ENCODE results near the gene THSD7B. TPM values are rescaled to one million over a fixed set of nuclear protein-coding genes. Genes with fewer than 3 reads are reported as not detected.

The THSD7B gene
- total RNA-seq, 1 donor from 2014 or later: 2.1 TPM

- Histone ChIP-seq H3K27me3 (ENCODE audit: control insufficient read depth in 3 of 3, insufficient read depth in 3 of 3, low read length in 3 of 3) (no peaks in the 10 kb centered on the region), H3K9ac (ENCODE audit: low read depth in 1 of 3, low read length in 3 of 3) (no peak overlapping the region), H3K9me3 (ENCODE audit: control insufficient read depth in 3 of 3, low read length in 3 of 3) (peaks cover 0 to 3% (median under 1%) of the 10 kb centered on the region in 3 donors), H3K36me3 (ENCODE audit: control insufficient read depth in 3 of 3, insufficient read depth in 3 of 3, low read length in 3 of 3) (no peaks in the 10 kb centered on the region), H3K27ac (ENCODE audit: low read depth, low read length) (no peak overlapping the region), H3K4me3 (ENCODE audit: low read length in 3 of 3) (no peak overlapping the region), H3K4me1 (ENCODE audit: control insufficient read depth in 3 of 3, insufficient read depth in 3 of 3, low read length in 3 of 3) (no peaks in the 10 kb centered on the region)
Observed at GRCh38 chr2:137405496-137405895, 640.2 kb downstream of the THSD7B start.

GRCh38 chr2:137411585-137411984 is 646.2 kb downstream of the THSD7B start:
- Histone ChIP-seq H3K27ac (ENCODE audit: low read depth, low read length) (no peak overlapping the region), H3K4me1 (ENCODE audit: control insufficient read depth in 3 of 3, insufficient read depth in 3 of 3, low read length in 3 of 3) (no peaks in the 10 kb centered on the region), H3K9me3 (ENCODE audit: control insufficient read depth in 3 of 3, low read length in 3 of 3) (no peaks in the 10 kb centered on the region), H3K36me3 (ENCODE audit: control insufficient read depth in 3 of 3, insufficient read depth in 3 of 3, low read length in 3 of 3) (no peaks in the 10 kb centered on the region), H3K4me3 (ENCODE audit: low read length in 3 of 3) (no peak overlapping the region), H3K9ac (ENCODE audit: low read depth in 1 of 3, low read length in 3 of 3) (no peak overlapping the region), H3K27me3 (ENCODE audit: control insufficient read depth in 3 of 3, insufficient read depth in 3 of 3, low read length in 3 of 3) (no peaks in the 10 kb centered on the region)

GRCh38 chr2:137420744-137421143 is 655.4 kb downstream of the THSD7B start:
- H3K9me3 ChIP-seq (ENCODE audit: control insufficient read depth in 3 of 3, low read length in 3 of 3): no peaks in the 10 kb centered on the region
- H3K4me1 ChIP-seq (ENCODE audit: control insufficient read depth in 3 of 3, insufficient read depth in 3 of 3, low read length in 3 of 3): no peaks in the 10 kb centered on the region
- no peaks in the 10 kb centered on the region for H3K36me3 ChIP-seq (ENCODE audit: control insufficient read depth in 3 of 3, insufficient read depth in 3 of 3, low read length in 3 of 3)
- no peak overlapping the region for H3K9ac ChIP-seq (ENCODE audit: low read depth in 1 of 3, low read length in 3 of 3)
- no peaks in the 10 kb centered on the region for H3K27me3 ChIP-seq (ENCODE audit: control insufficient read depth in 3 of 3, insufficient read depth in 3 of 3, low read length in 3 of 3)
- H3K27ac ChIP-seq (ENCODE audit: low read depth, low read length): no peak overlapping the region
- H3K4me3 ChIP-seq (ENCODE audit: low read length in 3 of 3): no peak overlapping the region

DNA sequence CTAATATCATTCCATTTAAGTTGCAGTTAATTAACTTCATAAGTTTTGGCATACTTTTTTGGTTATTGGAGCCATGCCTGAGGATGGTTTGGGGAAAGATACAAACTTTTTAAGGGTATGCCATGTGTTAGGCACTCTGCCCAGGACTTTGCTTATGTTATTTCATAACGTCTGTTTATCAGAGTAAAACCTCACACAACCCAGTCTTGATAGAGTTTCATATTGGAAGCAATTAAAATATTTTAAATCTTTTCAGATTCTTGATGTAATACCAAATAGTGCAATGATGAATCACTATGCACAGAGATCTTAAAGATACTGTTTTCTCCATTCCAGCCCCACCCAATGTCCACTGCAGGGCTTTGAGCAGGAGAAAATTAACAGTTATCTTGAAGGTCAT is 669.8 kb downstream of the THSD7B start:
- Histone ChIP-seq H3K27ac (ENCODE audit: low read depth, low read length) (no peak overlapping the region), H3K27me3 (ENCODE audit: control insufficient read depth in 3 of 3, insufficient read depth in 3 of 3, low read length in 3 of 3) (no peaks in the 10 kb centered on the region), H3K4me3 (ENCODE audit: low read length in 3 of 3) (no peak overlapping the region), H3K9me3 (ENCODE audit: control insufficient read depth in 3 of 3, low read length in 3 of 3) (no peaks in the 10 kb centered on the region), H3K36me3 (ENCODE audit: control insufficient read depth in 3 of 3, insufficient read depth in 3 of 3, low read length in 3 of 3) (no peaks in the 10 kb centered on the region), H3K9ac (ENCODE audit: low read depth in 1 of 3, low read length in 3 of 3) (no peak overlapping the region), H3K4me1 (ENCODE audit: control insufficient read depth in 3 of 3, insufficient read depth in 3 of 3, low read length in 3 of 3) (no peaks in the 10 kb centered on the region)

DNA sequence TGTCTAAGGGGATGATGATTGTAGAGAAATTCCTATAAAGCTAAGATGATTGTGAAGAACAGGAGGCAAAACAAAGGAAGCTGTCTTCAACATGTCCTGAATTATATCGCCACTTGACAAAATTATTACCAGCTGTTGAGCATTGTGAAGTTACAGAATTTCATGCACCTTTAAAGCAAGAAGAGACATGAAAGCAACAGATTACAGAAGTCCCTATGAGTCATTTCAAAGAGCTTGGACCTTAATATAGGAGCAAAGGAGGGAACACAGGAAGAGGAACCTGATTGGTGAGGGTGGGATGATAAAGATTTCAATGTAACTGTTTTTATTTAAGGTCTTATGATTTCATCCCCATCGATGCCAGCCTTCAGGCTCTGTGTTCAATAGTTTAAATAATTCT is 672.0 kb downstream of the THSD7B start:
- H3K27ac ChIP-seq (ENCODE audit: low read depth, low read length): no peak overlapping the region
- H3K9ac ChIP-seq (ENCODE audit: low read depth in 1 of 3, low read length in 3 of 3): no peak overlapping the region
- H3K4me3 ChIP-seq (ENCODE audit: low read length in 3 of 3): no peak overlapping the region
- H3K36me3 ChIP-seq (ENCODE audit: control insufficient read depth in 3 of 3, insufficient read depth in 3 of 3, low read length in 3 of 3): no peaks in the 10 kb centered on the region
- H3K27me3 ChIP-seq (ENCODE audit: control insufficient read depth in 3 of 3, insufficient read depth in 3 of 3, low read length in 3 of 3): no peaks in the 10 kb centered on the region
- no peaks in the 10 kb centered on the region for H3K9me3 ChIP-seq (ENCODE audit: control insufficient read depth in 3 of 3, low read length in 3 of 3)
- H3K4me1 ChIP-seq (ENCODE audit: control insufficient read depth in 3 of 3, insufficient read depth in 3 of 3, low read length in 3 of 3): no peaks in the 10 kb centered on the region

DNA sequence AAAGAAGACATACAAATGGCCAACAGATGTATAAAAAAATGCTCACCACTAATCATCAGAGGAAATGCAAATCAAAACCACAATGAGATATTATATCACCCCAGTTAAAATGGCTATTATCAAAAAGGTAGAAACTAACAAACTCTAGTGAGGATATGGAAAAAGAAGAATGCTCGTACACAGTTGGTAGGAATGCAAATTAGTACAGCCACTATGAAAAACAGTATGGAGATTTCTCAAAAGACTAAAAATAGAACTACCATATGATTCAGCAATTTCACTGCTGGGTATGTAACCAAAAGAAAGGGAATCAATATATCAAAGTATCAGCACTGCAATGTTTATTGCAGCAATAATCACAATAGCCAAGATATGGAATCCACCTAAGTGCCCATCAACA is 679.6 kb downstream of the THSD7B start:
- Histone ChIP-seq H3K4me3 (ENCODE audit: low read length in 3 of 3) (no peak overlapping the region), H3K27ac (ENCODE audit: low read depth, low read length) (no peak overlapping the region), H3K27me3 (ENCODE audit: control insufficient read depth in 3 of 3, insufficient read depth in 3 of 3, low read length in 3 of 3) (no peaks in the 10 kb centered on the region), H3K4me1 (ENCODE audit: control insufficient read depth in 3 of 3, insufficient read depth in 3 of 3, low read length in 3 of 3) (no peaks in the 10 kb centered on the region), H3K36me3 (ENCODE audit: control insufficient read depth in 3 of 3, insufficient read depth in 3 of 3, low read length in 3 of 3) (no peaks in the 10 kb centered on the region), H3K9me3 (ENCODE audit: control insufficient read depth in 3 of 3, low read length in 3 of 3) (no peaks in the 10 kb centered on the region), H3K9ac (ENCODE audit: low read depth in 1 of 3, low read length in 3 of 3) (no peak overlapping the region)

GRCh38 chr2:137449454-137449853 is 684.1 kb downstream of the THSD7B start:
- H3K9ac ChIP-seq (ENCODE audit: low read depth in 1 of 3, low read length in 3 of 3): no peak overlapping the region
- H3K4me1 ChIP-seq (ENCODE audit: control insufficient read depth in 3 of 3, insufficient read depth in 3 of 3, low read length in 3 of 3): no peaks in the 10 kb centered on the region
- H3K27me3 ChIP-seq (ENCODE audit: control insufficient read depth in 3 of 3, insufficient read depth in 3 of 3, low read length in 3 of 3): no peaks in the 10 kb centered on the region
- no peak overlapping the region for H3K27ac ChIP-seq (ENCODE audit: low read depth, low read length)
- H3K4me3 ChIP-seq (ENCODE audit: low read length in 3 of 3): no peak overlapping the region
- H3K9me3 ChIP-seq (ENCODE audit: control insufficient read depth in 3 of 3, low read length in 3 of 3): no peaks in the 10 kb centered on the region
- H3K36me3 ChIP-seq (ENCODE audit: control insufficient read depth in 3 of 3, insufficient read depth in 3 of 3, low read length in 3 of 3): no peaks in the 10 kb centered on the region

DNA sequence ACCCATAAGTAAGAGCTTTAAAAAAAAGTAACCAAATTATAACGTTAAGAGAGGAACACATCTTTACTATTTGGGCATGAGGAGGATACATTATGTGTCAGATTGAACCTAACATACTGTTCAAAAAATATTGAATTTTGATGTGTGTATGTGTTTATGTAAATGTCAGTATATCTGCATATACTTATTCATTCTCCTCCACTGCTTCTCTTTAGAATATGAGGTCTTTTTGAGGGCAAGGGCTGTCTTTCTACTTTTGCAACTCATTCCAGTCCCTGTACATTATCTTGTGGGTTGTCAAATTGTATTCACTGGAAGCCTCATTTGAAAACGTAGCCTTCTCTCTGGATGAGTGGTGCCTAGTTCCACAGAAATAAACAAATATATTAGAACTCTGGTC is 689.5 kb downstream of the THSD7B start:
- no peaks in the 10 kb centered on the region for H3K27me3 ChIP-seq (ENCODE audit: control insufficient read depth in 3 of 3, insufficient read depth in 3 of 3, low read length in 3 of 3)
- no peaks in the 10 kb centered on the region for H3K36me3 ChIP-seq (ENCODE audit: control insufficient read depth in 3 of 3, insufficient read depth in 3 of 3, low read length in 3 of 3)
- H3K27ac ChIP-seq (ENCODE audit: low read depth, low read length): no peak overlapping the region
- H3K4me3 ChIP-seq (ENCODE audit: low read length in 3 of 3): no peak overlapping the region
- H3K4me1 ChIP-seq (ENCODE audit: control insufficient read depth in 3 of 3, insufficient read depth in 3 of 3, low read length in 3 of 3): no peaks in the 10 kb centered on the region
- H3K9ac ChIP-seq (ENCODE audit: low read depth in 1 of 3, low read length in 3 of 3): no peak overlapping the region
- H3K9me3 ChIP-seq (ENCODE audit: control insufficient read depth in 3 of 3, low read length in 3 of 3): no peaks in the 10 kb centered on the region

- no peak overlapping the region for H3K27ac ChIP-seq (ENCODE audit: low read depth, low read length)
- no peaks in the 10 kb centered on the region for H3K27me3 ChIP-seq (ENCODE audit: control insufficient read depth in 3 of 3, insufficient read depth in 3 of 3, low read length in 3 of 3)
- H3K4me3 ChIP-seq (ENCODE audit: low read length in 3 of 3): no peak overlapping the region
- no peaks in the 10 kb centered on the region for H3K4me1 ChIP-seq (ENCODE audit: control insufficient read depth in 3 of 3, insufficient read depth in 3 of 3, low read length in 3 of 3)
- H3K9me3 ChIP-seq (ENCODE audit: control insufficient read depth in 3 of 3, low read length in 3 of 3): no peaks in the 10 kb centered on the region
- no peak overlapping the region for H3K9ac ChIP-seq (ENCODE audit: low read depth in 1 of 3, low read length in 3 of 3)
- H3K36me3 ChIP-seq (ENCODE audit: control insufficient read depth in 3 of 3, insufficient read depth in 3 of 3, low read length in 3 of 3): no peaks in the 10 kb centered on the region
Observed at GRCh38 chr2:137467246-137467862, 702.0 kb downstream of the THSD7B start.

DNA sequence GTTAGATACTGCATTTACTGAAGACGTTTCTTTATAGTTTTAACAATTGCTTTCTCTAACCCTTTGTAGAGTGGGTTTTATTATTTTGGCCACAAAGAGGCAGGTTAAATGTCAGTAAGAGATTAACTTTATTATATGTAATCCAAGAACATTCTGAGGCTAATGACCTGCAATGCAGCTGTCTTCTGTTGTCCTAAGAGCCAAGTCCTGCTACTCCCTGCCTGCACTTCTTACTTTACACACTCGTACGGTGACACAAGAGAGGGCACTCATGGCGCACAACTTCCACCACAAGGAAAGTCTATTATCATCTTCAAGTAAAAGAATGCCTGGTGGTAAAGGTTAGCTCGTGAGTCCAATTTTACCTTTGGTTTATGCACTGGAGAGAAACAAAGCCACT is 727.9 kb downstream of the THSD7B start:
- Histone ChIP-seq H3K27me3 (ENCODE audit: control insufficient read depth in 3 of 3, insufficient read depth in 3 of 3, low read length in 3 of 3) (no peaks in the 10 kb centered on the region), H3K36me3 (ENCODE audit: control insufficient read depth in 3 of 3, insufficient read depth in 3 of 3, low read length in 3 of 3) (no peaks in the 10 kb centered on the region), H3K4me1 (ENCODE audit: control insufficient read depth in 3 of 3, insufficient read depth in 3 of 3, low read length in 3 of 3) (no peaks in the 10 kb centered on the region), H3K27ac (ENCODE audit: low read depth, low read length) (no peak overlapping the region), H3K4me3 (ENCODE audit: low read length in 3 of 3) (no peak overlapping the region), H3K9me3 (ENCODE audit: control insufficient read depth in 3 of 3, low read length in 3 of 3) (no peaks in the 10 kb centered on the region), H3K9ac (ENCODE audit: low read depth in 1 of 3, low read length in 3 of 3) (no peak overlapping the region)

- no peaks in the 10 kb centered on the region for H3K9me3 ChIP-seq (ENCODE audit: control insufficient read depth in 3 of 3, low read length in 3 of 3)
- H3K36me3 ChIP-seq (ENCODE audit: control insufficient read depth in 3 of 3, insufficient read depth in 3 of 3, low read length in 3 of 3): no peaks in the 10 kb centered on the region
- no peak overlapping the region for H3K27ac ChIP-seq (ENCODE audit: low read depth, low read length)
- H3K4me3 ChIP-seq (ENCODE audit: low read length in 3 of 3): no peak overlapping the region
- H3K9ac ChIP-seq (ENCODE audit: low read depth in 1 of 3, low read length in 3 of 3): no peak overlapping the region
- H3K27me3 ChIP-seq (ENCODE audit: control insufficient read depth in 3 of 3, insufficient read depth in 3 of 3, low read length in 3 of 3): no peaks in the 10 kb centered on the region
- H3K4me1 ChIP-seq (ENCODE audit: control insufficient read depth in 3 of 3, insufficient read depth in 3 of 3, low read length in 3 of 3): no peaks in the 10 kb centered on the region
Observed at GRCh38 chr2:137500599-137500998, 735.3 kb downstream of the THSD7B start.
